GM21825 (cell line): Measurements from ENCODE around the gene DLST.

Source experiments
- ATAC-seq: cut with Tn5 transposase; IDR thresholded peaks from one replicate; pipeline ENCODE4 v1.9.1; 2021; ENCODE audit warnings: mild to moderate bottlenecking, moderate library complexity; ENCODE audit not compliant: unreplicated experiment

DLST gene

GRCh38 chr14:74881431-74882102, at the start of gene DLST:
Gene DLST, plus strand, starts transcription at chr14:74881916. Its CDS starts 38 bp downstream, at chr14:74881954.
- peak; percentile 84 for ATAC-seq

- no peak for ATAC-seq
Measured at GRCh38 chr14:74832849-74833248, 48.9 kb upstream of the DLST start.

- ATAC-seq = no peak
Measured at GRCh38 chr14:74834692-74835392, 46.9 kb upstream of the DLST start.

- ATAC-seq = no peak
Measured at GRCh38 chr14:74835645-74836250, 46.0 kb upstream of the DLST start.

- no peak for ATAC-seq
Measured at GRCh38 chr14:74836251-74836960, 45.3 kb upstream of the DLST start.

GRCh38 chr14:74838166-74838565, 43.5 kb upstream of the DLST start:
- no peak for ATAC-seq

GRCh38 chr14:74840603-74841030, 41.1 kb upstream of the DLST start:
- ATAC-seq = peak; percentile 36

GRCh38 chr14:74841230-74842207, 40.2 kb upstream of the DLST start:
- peak; percentile 73 for ATAC-seq

- no peak for ATAC-seq
Measured at GRCh38 chr14:74843653-74844052, 38.1 kb upstream of the DLST start.

- no peak for ATAC-seq
Measured at GRCh38 chr14:74846168-74846567, 35.5 kb upstream of the DLST start.

GRCh38 chr14:74846968-74847665, 34.6 kb upstream of the DLST start:
- no peak for ATAC-seq

- no peak for ATAC-seq
Measured at GRCh38 chr14:74848768-74849167, 32.9 kb upstream of the DLST start.

GRCh38 chr14:74852922-74853530, 28.7 kb upstream of the DLST start:
- ATAC-seq = no peak

GRCh38 chr14:74853581-74853980, 28.1 kb upstream of the DLST start:
- ATAC-seq = no peak

GRCh38 chr14:74855021-74855420, 26.7 kb upstream of the DLST start:
- ATAC-seq = no peak

GRCh38 chr14:74855945-74856344, 25.8 kb upstream of the DLST start:
- ATAC-seq = no peak

- no peak for ATAC-seq
Measured at GRCh38 chr14:74856366-74856765, 25.4 kb upstream of the DLST start.

GRCh38 chr14:74858022-74858421, 23.7 kb upstream of the DLST start:
- ATAC-seq = no peak
